HG03575 (cell line): ENCODE results near the gene SYNE3.

Source experiments
- ATAC-seq: cut with Tn5 transposase; IDR thresholded peaks from one replicate; pipeline ENCODE4 v1.9.1; 2021; ENCODE audit not compliant: unreplicated experiment, insufficient number of reproducible peaks, low FRiP score; ENCODE audit errors: extremely low read depth

SYNE3 gene

DNA sequence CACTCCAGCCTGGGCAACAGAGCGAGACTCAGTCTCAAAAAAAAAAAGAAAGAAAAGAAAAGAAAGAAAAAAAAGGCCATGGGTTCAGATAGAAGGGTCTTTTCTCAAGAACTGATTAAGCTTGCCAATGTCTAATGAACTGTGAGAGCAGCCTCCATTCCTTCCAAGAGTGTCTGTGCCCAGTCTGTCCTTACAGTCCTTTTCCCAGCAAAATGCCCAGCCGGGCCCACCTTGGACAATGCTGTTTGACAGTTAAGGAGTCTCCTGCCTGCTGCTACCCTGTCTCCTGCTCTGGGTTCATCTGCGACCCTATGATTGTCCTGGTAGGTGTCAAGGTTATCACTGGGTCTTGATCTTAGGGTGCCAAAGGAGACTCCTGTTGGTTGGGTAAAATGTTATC, 21.4 kb downstream of the SYNE3 start:
- no peak for ATAC-seq

DNA sequence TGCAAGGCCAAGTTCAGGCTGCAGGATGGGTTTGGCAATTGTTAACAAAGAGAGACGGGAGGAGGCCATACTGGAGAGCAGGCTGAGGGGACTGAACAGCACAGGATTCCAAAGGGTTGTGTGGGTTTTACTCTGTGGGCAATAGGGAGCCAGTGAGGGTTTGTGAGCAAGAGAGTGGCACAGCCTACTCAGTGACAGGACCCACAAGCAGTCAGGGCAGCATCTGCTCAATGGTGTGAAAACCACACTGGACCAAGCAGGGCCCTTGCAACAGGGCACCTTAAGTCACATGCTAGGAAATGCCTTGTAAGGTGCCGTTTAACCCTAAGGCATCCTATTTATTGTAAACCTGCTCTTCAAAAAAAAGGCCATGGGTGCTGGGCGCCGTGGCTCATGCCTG, 22.0 kb downstream of the SYNE3 start:
- ATAC-seq, result no peak

DNA sequence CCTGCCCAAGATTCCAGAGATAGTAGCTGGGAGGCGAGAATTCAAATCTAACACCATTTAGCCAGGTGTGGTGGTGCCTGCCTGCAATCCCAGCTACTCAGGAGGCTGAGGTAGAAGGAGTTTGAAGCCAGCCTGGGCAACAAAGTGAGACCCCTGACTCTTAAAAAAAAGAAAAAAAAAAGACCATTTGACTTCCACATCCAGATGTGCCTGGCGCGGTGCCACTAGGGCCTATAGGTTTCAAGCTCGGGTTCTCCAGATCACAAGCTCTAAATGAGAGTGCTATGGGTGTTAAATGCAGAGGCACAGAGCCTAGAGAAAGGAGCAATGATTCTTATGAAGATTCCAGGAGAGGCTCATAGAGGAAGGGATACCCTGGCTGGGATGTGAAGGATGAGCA, 22.5 kb downstream of the SYNE3 start:
- ATAC-seq, result no peak

DNA sequence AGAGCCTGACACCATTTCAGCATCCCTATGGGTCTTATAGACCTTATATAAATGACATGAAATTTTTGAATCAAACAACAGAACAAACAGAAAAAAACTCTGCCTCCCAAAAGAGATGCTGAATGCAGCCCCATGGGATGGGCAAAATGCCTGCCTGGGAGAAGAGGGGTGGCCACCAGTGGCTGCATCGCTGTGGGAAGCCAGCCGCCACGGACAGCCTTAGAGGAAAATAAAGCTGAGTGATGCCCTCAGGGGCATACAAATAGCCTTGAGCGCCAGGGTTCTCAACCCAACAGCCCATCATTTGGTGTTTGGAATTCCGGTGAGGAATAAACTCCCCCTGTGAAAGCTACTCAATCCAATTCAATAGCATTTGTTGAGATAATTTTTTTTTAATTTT, 22.9 kb downstream of the SYNE3 start:
- ATAC-seq, result no peak

DNA sequence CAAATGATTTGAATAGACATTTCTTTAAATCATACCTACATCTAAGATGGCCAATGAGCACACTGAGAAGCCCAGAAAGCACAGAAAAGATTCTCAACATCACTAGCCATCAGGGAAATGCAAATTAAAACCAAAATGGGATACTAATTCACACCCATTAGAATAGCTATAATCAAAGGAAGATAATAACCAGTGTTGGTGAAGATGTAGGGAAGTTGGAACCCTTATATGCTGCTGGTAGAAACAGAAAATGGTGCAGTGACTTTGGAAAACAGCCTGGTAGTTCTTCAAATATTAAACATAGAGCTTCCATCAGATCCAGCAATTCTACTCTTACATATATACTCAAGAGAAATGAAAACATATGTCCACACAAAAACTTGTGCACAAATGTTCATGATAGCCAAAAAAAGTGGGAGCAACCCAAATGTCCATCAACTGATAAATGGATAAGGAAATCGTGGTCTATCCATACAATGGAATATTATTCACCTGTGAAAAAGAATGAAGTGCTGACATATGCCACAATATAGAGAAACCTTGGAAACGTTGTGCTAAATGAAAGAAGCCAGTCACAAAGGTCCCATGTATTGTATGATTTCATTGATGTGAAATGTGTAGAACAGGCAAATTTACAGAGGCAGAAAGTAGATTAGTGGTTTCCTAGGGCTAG, 24.4 kb downstream of the SYNE3 start:
- no peak for ATAC-seq

DNA sequence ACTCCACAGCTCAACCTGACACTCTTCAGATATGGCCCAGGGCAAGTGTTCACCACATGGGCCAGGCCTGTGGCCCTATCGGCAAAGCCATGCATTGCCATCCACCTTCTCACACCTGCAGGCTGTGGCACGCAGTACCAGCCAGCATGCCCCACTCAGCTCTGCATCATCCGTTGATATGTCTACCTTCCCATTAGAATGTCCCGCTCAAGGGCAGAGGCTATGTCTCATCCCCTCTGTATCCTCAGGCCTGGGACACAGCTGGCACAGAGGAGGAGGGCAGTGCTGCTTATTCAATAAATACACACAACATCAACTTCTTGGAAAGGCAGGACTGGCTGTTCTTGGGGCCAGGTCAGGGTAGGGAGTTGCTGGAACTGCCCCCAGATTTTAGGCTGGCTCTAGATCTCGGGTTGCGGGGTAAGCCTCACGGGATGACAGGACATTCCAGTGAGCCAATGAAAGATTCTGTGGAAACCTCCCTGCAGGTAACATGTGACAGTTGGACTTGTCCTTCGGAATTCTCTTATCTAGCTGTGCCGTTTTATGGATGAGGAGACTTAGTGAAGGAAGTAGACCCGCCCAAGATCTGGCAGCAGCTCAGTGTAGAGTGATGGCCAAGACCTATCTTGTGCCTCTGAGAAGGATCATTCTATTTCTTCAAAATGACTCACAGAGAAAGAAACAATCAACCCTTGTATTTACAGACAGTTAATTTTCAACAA, 25.6 kb downstream of the SYNE3 start:
- ATAC-seq, result no peak

DNA sequence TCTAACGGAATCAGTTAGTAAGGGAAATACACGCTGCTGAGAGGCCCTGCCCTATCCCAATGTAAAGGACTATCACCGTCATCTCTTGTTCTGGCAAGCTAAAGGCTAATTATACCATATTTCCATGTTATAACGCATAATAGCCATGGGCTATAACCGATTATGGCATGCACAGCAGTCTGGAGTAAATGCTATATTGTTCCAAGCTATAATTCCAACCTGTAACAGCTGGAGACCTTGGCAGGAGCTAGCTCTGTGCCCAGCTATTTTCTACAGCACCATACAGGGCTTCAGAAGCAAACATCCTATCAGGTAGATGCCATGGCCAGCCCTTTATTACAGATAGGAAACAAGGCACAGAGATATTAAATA, 26.3 kb downstream of the SYNE3 start:
- no peak for ATAC-seq

DNA sequence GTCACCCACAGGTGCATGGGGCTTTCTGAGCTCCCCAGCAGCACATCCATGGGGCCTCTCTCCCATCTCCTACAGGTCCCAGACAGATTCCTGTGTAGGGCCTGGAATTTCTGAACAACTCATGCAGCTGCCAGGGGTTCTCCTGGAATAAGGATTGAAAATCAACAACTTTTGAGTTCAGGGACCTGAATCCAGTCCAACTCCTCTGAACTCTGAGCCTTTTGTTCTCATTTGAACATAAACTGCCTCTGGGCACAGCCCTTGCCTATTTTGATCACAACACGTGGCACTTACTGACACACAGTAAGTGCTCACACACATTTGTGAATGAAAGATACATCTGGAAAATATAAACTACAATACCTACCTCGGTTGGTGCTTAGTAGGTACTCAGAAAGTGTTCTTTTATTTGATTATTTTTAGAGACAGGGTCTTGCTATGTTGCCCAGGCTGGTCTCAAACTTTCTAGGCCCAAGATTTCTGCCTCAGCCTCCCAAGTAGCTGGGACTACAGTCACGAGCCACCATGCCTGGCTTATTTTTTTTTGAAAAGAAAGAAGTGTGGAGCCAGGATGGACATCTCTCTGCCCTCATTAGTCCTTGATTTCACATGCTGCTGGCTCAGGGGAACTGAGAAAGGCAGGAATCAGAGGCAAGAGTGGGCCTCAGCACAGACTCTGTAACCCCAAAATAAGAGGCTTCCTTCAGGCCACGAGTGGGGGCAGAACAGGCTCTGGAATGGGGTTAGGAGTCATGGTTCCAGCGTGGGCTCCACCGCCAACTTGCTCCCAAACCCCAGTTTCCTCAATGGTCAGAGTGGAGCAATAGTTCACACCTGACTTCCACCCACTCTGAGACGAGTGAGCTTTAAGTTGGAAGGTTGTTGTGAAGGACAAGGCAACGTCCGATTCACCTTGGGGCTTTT, 27.0 kb downstream of the SYNE3 start:
- no peak for ATAC-seq

DNA sequence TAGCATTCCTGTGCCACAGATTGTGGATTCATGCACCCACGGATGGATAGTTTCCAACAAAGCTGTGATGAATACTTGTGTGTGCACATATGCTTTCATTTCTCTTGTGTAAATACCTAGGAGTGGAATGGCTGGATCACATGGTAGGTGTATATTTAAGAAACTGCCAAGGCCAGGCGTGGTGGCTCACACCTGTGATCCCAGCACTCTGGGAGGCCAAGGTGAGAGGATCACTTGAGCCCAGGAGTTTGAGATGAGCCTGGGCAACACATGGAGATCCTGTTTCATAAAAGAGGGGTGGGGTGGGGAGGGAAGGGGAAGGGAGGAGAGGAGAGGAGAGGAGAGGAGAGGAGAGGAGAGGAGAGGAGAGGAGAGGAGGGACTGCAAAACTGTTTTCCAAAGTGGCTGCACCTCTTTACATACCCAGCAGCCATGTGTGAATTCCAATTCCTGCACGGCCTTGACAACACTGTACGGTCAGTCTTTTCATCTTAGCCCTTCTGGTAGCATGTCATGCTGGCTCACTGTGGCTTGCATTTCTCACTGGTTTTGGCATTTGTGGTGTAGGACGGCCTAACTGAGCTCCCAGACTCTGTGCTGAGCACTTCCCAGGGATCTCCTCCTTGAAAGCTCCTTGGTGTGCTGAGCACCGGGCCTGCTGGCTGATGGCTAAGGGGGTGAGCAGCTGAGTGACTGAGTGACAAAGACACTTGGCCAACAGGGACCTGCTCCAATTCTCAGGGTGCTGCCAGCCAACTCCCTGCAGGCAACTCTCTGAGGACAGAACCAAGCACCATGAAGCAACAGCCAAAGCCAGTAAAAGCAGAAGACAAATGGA, 27.9 kb downstream of the SYNE3 start:
- ATAC-seq, result no peak

DNA sequence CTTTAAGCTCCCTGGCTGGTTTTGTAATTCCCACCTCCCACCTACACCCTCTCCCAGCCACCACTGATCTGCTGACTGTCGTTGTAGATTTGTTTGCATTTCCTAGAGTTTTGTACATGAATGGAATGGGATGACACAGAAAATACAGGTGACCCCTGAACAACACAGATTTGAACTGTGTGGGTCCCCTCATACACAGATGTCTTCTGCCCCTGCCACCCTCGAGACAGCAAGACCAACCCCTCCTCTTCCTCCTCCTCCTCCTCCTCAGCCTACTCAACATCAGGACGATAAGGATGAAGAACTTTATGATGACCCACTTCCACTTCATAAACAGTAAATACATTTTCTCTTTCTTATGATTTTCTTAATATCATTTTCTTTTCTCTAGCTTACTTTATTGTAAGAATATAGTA, 28.8 kb downstream of the SYNE3 start:
- ATAC-seq, result no peak

DNA sequence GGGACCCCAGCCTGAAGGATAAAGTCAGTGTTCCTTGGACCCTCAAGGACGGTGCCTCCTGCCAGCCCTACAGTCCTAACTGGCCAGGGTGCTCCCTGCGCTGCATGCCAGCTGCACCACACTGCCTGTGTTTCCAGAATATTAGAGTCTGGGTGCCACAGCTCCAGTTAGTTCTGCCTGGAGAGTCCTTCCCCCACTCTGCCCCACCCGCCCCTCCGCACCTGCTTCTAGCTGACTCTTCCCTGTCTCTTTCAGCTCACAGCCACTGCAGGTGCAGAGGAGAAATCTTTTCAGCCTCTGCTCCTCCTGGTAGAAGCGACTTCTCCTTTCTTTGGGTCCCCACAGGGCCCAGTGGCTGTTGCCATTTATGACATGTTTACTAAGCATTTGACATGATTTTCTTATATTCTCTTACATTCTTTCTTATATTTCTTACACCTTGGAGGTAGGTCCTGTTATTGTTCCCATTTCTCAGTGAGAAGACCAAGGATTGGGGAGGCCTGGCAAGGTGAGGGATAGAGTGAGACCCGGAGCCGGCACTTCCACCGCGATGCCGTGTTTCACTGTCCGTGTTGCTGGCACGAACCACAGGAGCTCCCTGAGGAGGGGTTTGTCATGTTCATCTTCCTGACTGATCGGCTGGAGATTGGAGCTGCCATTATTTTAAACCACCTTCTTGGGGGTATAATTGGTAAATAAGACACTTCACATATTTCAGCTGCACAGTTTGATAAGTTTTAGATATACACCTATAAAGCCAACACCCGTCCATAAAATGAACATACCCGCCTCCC, 29.4 kb downstream of the SYNE3 start:
- ATAC-seq, result no peak

DNA sequence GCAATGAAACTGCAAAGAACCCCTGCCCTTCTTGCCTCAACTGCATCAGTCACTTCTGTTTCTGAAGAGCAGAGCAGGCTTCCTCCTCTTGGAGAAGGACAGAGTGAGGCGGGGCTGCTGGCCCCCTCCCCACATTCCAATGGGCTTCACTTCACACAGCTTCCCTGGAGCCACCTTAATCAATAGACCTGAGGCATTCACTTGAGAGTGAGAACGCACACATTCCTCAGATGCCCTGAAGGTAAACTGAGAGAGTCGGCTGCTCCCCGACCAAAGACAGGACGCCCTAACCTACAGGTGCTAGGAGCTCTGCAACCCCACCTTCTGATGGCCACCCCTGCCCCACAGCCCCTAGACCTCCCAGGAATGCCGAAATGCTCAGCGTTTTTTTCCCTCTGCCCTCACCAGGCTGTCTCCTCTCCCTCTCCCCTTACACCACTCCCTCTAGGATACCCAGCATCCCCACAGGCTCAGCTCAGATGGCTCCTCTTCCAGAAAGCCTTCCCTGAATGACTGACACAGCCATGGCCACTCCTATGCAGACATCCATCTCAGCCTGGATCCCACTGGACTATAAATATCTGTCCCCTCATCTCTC, 31.1 kb downstream of the SYNE3 start:
- ATAC-seq, result no peak

DNA sequence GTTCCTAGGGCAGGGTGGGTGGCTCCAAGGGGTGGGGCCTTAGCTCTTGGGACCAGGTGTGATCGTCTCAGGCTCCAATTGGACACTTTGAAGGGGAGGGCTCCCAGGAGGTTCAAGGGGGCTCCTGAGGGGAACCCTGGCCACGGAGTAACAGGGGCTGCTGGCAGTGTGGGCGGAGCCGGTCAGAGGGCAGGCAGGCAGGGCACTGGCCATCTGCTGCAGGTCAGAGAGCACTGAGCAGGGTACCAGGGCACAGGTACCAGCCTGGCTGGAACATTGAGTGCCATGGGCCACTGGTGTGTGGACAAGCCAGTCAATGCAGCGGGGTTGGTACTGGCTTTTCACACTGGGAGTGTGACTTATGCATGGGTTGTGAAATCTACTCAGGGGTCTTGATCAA, 32.2 kb downstream of the SYNE3 start:
- no peak for ATAC-seq

DNA sequence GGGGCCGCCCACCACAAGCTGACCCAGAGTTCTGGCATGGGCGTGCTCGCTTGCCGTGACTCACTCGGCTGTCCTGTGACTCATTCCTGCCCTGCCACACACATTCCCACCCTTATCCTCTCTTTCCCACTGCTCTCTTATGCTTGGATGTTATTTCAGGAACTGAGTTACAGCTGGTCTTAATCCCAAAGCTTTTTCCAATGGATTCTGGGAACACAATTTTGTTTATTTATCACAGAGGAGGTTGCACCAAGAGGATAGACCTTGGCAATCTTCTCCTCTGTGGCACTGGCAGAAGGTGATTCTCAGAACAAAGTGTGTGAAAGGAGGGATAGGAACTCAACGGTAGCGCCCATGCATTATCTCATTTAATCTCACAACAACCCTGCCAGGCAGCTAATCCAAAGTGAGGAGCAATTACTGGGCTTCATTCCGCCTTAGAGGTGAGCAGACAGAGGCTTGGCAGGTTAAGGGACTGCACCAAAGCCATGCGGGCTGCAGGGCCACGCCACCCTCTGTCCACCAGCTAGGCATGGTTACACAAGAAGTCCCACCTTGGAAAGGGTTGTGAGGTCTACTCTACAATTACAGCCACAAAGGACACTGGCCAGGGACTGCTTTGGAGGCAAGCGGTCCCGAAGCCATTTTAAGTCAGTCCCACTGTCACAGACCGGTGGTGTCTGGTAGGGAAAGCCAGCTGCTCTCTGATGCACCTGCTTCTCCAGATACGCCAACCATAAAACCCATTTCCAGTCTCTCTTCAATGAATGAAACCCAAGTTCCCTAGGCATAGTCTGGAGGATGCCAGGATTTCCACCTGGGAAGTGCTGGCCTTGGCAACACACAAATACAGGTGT, 32.9 kb downstream of the SYNE3 start:
- no peak for ATAC-seq

DNA sequence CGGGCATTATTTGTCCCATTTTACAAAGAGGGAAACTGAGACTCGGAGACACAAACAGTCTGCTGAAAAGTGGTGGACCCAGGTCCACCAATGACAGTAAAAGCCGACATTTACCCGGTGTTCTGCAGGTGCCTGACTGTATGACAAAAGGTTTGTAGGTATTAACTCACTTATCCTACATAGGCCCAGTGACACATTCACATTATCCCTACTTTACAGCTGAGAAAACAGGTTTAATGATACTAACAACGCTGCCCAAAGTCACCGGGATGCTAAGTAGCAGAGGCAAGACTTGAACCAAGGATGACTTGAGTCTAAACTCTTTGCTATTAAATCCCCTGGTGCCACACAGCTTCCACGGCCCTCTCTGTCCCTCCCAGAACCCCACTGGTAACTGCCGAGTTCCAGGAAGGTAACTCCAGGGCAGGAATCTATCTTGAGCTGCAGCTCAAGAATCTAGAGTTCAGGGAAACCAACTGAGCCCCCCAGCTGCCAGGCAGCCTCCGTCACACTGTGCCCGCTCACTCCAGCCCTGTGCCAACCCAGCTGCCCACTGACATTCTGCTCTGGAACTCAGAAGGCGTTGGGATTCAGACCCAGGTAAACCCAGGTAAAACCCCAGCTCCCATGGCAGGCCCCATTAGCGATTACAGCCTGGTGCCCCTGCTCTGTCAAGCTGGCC, 33.7 kb downstream of the SYNE3 start:
- no peak for ATAC-seq

DNA sequence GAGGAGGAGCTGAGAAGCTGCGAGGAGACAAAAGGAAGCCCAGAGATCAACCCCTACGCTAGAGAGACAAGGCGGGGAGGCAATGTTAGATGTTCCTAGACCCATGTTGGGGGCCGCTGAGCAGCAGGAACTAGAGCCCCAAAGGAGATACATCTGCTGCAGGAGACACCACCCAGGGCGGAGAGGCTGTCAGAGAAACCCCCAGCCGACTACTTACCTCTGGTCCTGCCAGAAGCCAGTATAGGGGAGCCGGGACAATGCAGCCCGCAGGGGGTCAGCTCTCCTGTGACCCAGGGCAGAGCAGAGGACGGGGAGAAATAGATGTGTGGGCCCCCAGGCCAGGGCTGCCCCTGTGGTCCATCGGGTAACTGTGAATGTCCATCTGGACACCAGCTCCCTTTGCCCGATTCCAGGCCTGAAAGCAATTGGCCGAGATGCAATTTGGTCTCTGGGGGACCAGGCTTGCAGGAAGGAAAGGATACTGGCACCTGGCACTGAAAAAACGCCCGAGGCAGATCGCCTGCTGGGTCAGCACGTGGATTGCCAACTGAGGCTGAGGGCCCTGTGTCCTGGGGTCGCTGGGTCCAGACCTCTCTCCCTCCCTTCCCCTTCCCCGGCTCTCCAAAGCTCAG, 34.9 kb downstream of the SYNE3 start:
- no peak for ATAC-seq
